HG03558 (cell line): Measurements from ENCODE around the gene RBM15.

Experiments
- ATAC-seq: cut with Tn5 transposase; IDR thresholded peaks from one replicate; pipeline ENCODE4 v1.9.1; 2021; ENCODE audit warnings: moderate number of reproducible peaks; ENCODE audit not compliant: unreplicated experiment; ENCODE audit errors: extremely low read depth

Gene RBM15

GRCh38 chr1:110347182-110347893 lies 8.2 kb downstream of the RBM15 start:
- no peak for ATAC-seq

- no peak for ATAC-seq
Observed at GRCh38 chr1:110348050-110348449, 8.9 kb downstream of the RBM15 start.

DNA sequence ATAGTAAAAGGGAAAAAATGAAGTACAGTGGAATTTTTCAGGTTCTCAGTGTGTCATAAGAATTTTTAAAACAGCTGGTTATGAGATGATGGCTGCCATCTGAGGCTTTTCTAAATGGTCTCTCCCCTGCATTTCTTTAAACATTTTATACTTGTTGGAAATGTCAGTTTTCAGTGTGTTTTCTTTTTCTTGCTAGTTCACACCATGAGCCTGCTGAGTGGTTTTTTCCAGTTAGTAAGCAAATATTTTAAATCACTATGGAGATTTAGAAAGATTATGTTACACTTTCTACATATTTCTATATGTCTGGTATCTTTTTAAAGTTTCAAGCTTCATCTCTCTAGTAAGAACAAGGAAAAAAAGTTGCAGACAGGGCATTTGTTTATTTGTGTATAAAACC lies 9.6 kb downstream of the RBM15 start:
- ATAC-seq: no peak

DNA sequence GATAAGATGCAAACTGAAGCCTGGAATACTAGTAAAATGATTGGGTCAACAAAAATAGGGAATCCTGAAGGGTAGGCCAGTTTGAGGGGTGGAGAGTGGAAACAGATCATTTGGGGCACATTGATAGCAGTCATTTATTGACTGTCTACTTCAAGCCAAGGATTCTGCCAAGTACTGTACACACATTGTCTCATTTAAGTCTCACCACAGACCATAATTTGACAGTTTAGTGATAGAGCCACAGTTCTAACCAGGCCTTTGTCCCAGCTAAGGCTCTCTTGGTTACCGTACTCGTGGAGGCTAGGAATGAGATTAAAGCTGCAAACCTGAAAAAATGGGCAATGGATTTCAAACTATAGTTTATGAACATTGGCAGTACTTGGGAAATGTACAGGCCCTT lies 11.2 kb downstream of the RBM15 start:
- no peak for ATAC-seq

DNA sequence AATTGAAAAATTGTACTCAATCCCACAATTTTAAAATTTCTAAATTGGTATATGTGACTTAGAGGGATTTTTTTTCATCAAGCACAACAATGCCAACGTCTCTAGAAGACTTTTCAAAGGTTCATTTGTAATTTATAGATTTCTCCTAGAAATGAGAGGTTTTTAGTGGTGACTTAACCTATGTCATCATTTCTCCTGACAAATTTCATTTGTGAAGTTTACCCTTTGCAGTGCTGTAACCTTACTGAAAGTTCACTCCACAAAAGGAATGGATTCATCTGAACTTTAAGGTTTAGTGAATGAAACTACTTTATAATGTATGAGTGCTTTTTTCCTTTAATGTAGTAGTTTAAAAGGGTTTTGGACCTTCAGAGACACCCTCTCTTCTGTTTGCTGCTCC lies 16.1 kb downstream of the RBM15 start:
- ATAC-seq: no peak

DNA sequence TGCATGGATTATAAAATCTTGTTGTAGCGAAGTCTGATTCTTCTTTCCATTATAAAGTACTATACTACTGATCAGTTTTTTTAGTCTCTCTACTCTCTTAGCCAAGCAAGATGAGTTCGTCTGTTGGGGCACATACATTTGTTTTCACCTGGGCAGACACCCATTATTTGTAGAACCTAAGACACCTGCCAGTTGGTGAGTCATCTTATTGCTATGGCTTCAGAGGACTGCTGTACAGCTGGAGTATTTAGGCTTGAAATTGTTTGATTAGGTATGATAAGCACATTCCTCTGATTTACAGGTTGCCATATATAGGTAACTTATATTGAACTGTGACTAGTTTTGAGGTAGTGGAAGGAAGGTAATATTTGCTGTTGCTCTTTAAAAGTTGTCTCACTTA lies 17.2 kb downstream of the RBM15 start:
- ATAC-seq: no peak

GRCh38 chr1:110360431-110360830 lies 21.3 kb downstream of the RBM15 start:
- ATAC-seq: no peak

GRCh38 chr1:110361856-110362255 lies 22.7 kb downstream of the RBM15 start:
- ATAC-seq: no peak

GRCh38 chr1:110364221-110364620 lies 25.0 kb downstream of the RBM15 start:
- no peak for ATAC-seq

DNA sequence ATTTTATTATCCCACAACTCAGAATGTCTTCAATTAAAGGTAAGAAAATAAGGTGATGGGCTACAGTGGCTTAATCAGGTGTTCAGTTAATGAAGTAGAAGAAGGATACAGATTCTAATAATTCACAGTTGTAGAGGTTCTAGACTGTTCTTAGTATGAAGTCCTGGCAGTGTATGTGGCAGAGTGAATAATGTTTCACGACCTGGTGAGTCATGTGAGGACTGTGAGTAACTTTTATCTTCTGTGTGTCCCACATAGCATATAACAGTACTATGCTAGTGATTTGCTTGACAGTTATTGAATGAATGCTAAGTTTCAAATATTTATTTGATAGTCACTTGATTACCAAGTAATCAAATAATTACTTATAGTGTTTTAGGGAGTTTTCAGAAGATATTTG lies 31.6 kb downstream of the RBM15 start:
- no peak for ATAC-seq

DNA sequence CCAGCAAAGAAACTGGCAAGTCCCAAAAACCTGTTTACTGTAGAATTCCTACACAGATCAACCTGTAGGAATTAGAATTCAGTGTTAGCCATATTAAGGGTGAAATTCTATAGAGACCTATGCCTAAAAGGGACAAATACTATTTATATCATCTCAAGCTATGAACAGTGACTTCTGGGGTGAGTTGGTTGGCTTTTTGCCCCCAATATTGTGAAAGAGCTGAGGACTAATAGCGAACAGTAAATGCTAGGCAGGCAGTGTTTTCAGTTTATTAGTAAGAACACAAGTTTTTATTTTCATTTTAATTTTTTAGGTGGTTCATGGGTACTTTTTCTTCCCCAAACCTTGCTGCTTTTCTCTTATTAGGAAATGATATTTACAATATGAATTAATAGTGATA lies 36.3 kb downstream of the RBM15 start:
- ATAC-seq: no peak

GRCh38 chr1:110380672-110381283 lies 41.6 kb downstream of the RBM15 start:
- no peak for ATAC-seq

DNA sequence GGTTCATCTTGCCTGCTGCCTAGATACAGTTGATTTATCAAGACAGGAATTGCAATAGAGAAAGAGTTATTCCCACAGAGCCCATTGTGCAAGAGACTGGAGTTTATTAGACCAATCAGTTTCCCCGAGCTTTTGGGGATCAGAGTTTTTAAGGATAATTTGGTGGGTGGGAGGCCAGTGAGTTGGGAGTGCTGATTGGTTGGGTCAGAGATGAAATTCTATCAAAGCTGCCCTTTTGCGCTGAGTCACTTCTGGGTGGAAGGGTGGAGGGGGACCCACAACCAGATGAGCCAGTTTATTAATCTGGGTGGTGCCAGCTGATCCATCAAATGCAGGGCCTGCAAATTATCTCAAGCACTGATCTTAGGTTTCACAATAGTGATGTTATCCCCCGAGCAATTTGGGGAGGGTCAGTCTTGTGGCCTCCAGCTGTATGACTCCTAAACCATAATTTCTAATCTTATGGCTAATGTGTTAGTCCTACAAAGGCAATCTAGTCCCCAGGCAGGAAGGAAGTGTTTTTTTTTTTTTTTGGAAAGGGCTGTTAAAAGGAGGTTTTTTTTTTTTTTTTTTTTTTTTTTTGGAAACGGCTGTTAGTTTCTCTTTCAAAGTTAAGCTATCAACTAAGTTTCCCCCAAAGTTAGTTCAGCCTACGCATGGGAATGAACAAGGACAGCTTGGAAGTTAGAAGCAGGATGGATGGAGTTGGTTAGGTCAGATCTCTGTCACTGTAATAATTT lies 44.2 kb downstream of the RBM15 start:
- ATAC-seq: no peak

DNA sequence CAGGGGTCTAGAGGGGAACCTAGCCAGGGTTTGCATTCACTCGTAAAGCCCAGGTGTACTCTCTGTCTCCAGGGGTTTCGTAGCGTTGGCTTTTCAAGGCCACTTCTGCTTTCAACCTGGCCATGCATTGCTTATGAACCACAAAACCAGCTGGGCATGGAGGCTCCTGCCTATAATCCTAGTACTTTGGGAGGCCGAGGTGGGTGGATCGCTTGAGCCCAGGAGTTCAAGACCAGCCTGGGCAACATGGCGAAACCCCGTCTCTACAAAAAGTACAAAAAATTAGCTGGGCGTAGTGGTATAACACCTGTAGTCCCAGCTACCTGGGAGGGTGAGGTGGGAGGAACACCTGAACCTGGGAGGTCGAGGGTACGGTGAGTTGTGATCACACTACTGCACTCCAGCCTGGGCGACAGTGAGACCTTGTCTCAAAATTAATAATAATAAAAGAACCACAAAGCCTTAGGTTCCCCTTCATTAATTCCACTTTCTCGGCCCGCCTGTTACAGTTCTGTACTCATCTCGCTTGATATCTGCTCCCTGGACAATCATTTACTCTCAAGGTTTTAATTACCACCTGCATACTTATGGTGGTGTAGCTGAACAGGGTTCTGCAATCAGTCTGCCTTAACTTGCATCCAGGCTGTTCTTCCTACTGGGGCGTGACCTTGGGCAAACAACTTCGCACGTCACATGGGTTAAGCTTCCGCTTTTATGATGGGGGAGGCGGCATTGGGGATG lies 45.6 kb downstream of the RBM15 start:
- no peak for ATAC-seq

DNA sequence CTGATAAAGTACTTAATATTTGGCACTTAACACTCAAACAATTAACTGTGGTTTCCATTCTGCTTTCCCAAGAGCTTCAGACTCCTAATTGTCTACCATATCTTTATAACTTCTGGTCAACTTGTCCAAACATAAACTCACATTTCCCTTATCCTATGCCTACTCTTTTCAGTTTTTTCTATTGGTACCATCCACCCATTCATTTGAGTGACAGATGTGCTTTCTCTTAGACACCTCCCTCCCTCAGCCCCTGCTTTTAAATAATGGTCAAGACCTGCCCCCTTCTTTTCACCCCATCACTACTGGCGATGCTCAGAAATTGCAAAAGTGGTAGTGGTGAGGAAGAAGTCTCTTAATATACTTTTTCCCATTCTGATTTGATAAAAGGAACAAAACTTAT lies 46.2 kb downstream of the RBM15 start:
- ATAC-seq: no peak

DNA sequence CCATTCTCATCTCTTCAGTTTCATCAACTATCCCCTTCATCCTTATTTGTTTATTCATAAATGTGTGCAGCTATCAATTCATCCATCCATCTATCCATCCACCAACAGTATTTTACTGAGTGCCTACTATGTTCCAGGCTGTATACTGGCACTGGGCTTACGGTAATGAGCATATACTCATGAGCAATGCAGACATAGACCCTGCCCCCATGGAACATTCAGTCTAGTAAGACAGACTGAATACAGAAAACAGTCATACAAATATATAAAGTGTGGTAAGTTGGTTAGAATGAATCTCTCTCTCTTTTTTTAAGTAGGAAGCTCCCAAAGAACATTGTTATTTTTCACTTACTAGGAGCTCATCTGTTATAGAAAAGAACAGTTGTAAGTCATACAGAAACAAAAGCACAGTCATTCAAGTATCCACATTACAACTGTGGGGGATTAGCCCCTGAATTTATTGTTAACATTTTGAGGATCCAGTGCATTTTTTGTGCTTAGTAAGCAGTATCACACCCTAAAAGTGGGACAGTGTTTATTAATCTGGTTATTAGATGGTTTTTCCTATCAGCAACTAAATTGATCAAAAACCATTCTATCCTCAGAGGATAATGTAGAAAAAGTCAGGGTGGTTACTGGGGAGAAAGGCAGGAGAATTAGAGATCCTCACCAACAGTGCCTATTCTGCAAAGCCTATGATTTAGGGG lies 48.0 kb downstream of the RBM15 start:
- ATAC-seq: no peak

DNA sequence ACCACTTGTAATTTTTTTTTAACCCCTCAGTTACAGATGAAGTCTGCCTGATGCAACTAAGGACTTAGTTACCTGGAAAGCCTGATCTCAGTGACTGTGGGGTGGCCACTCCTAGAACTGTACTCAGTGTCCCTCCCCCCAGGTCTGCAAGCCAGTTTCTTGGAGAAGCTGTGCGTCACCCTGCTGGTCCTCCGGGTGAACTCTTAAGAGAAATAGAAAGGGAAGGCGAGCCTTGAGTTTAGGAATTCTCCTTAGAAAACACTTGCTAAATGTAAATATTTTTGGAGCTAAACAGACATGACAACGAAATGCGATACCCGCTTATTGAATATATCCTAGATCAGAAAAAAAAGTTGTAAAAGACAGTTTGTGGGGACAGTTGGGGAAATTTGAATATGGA lies 50.9 kb downstream of the RBM15 start:
- no peak for ATAC-seq

GRCh38 chr1:110390692-110391245 lies 51.6 kb downstream of the RBM15 start, which contains the start of gene SLC16A4:
Gene SLC16A4 (minus strand): TSS chr1:110391026. CDS start chr1:110389323, 1,703 bp downstream.
- no peak for ATAC-seq

- no peak for ATAC-seq
Observed at GRCh38 chr1:110393286-110393685, 54.1 kb downstream of the RBM15 start.
